ENCODE data around the gene DDX1.

The DDX1 gene

GRCh38 chr2:15663802-15664201 is 72.1 kb downstream of the DDX1 start:
- H3K4me3 ChIP-seq (ENCODE audit: low read depth, low read length) = no peak overlapping the region
- no peak for DNase-seq (ENCODE audit: low read depth)
- TF ChIP-seq CTCF (IDR thresholded peaks at IDR 0.05; ENCODE audit: low read depth, low read length) = no peak
- no peak for TF ChIP-seq MYC (IDR thresholded peaks at IDR 0.05; ENCODE audit: low read depth, low read length)

- no peak overlapping the region for H3K4me3 ChIP-seq (ENCODE audit: low read depth, low read length)
- TF ChIP-seq POLR2A (IDR thresholded peaks at IDR 0.05; ENCODE audit: extremely low read depth, insufficient read length) (no peak), MAX (IDR thresholded peaks at IDR 0.05; ENCODE audit: low read depth, low read length) (no peak), CTCF (IDR thresholded peaks at IDR 0.05; ENCODE audit: low read depth, low read length) (no peak), MYC (IDR thresholded peaks at IDR 0.05; ENCODE audit: low read depth, low read length) (no peak)
- DNase-seq (ENCODE audit: low read depth) = no peak
These were observed 72.8 kb downstream of the DDX1 start for GRCh38 chr2:15664273-15665066.

GRCh38 chr2:15665067-15665942 is 73.6 kb downstream of the DDX1 start:
- H3K4me3 ChIP-seq (ENCODE audit: low read depth, low read length) = no peak overlapping the region
- DNase-seq (ENCODE audit: low read depth) = no peak
- TF ChIP-seq MAX (IDR thresholded peaks at IDR 0.05; ENCODE audit: low read depth, low read length) = no peak
- no peak for TF ChIP-seq CTCF (IDR thresholded peaks at IDR 0.05; ENCODE audit: low read depth, low read length)
- no peak for TF ChIP-seq MYC (IDR thresholded peaks at IDR 0.05; ENCODE audit: low read depth, low read length)
- no peak for TF ChIP-seq POLR2A (IDR thresholded peaks at IDR 0.05; ENCODE audit: extremely low read depth, insufficient read length)

- TF ChIP-seq POLR2A (IDR thresholded peaks at IDR 0.05; ENCODE audit: extremely low read depth, insufficient read length) = no peak
- no peak for TF ChIP-seq CTCF (IDR thresholded peaks at IDR 0.05; ENCODE audit: low read depth, low read length)
- no peak for TF ChIP-seq MAX (IDR thresholded peaks at IDR 0.05; ENCODE audit: low read depth, low read length)
- TF ChIP-seq MYC (IDR thresholded peaks at IDR 0.05; ENCODE audit: low read depth, low read length) = no peak
- DNase-seq (ENCODE audit: low read depth) = no peak
- no peak overlapping the region for H3K4me3 ChIP-seq (ENCODE audit: low read depth, low read length)
These were observed 74.3 kb downstream of the DDX1 start for GRCh38 chr2:15665943-15666460.

- no peak overlapping the region for H3K4me3 ChIP-seq (ENCODE audit: low read depth, low read length)
- TF ChIP-seq MYC (IDR thresholded peaks at IDR 0.05; ENCODE audit: low read depth, low read length) (no peak), CTCF (IDR thresholded peaks at IDR 0.05; ENCODE audit: low read depth, low read length) (no peak), POLR2A (IDR thresholded peaks at IDR 0.05; ENCODE audit: extremely low read depth, insufficient read length) (no peak), MAX (IDR thresholded peaks at IDR 0.05; ENCODE audit: low read depth, low read length) (no peak)
- DNase-seq (ENCODE audit: low read depth) = no peak
These were observed 75.5 kb downstream of the DDX1 start for GRCh38 chr2:15666861-15667808.
